Adrenal gland (tissue), 5 donors: ENCODE data around the gene RNF217.

Source experiments
- CTCF ChIP-seq, 6 experiments: fragments of 450-650 bp in 4 of 6; fragments of 200-600 bp in 2 of 6; sonication (generic) in 1 of 6; IDR thresholded peaks; 1 replicate in 5 of 6; 2 replicates in 1 of 6; pipeline versions ENCODE4 v1.5.1 to v1.8.0; 2016 to 2021; ENCODE audit warnings: antibody characterized with exemption in 6 of 6, mild to moderate bottlenecking in 2 of 6, moderate library complexity in 1 of 6
- POLR2A ChIP-seq, 2 donors: fragments of 450-650 bp; IDR thresholded peaks; one replicate each; pipeline ENCODE4 v1.6.1; 2017; ENCODE audit warnings: antibody characterized with exemption in 2 of 2, mild to moderate bottlenecking in 2 of 2, moderate library complexity in 1 of 2
- donor health status: DM: no; HTN: no; CAD: no.

DNA sequence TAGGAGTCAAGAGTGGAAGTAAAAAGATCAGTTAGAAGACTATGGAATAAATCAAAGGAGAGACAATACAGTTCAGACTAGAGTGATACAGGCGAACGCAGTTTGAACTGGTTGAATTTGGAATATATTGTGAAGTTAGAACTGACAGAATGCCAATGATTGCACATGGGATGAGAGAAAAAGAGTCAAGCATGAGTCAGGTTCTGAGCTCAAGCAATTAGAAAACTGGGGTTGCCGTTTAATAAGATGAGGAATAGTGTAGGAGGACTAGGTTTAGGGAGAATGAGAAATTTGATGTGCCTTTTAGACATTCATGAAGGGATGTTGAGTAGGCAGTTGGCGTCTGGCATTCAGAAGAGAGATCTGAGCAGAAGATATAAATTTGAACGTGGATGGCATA is 8.0 kb downstream of the RNF217 start:
- TF ChIP-seq CTCF (IDR thresholded peaks at IDR 0.05) (no peak), POLR2A (IDR thresholded peaks at IDR 0.05) (no peak)
